Cerebellar nuclear complex (tissue), 1 donor: ENCODE data around the gene CLEC2A.
"Not testable (repeated sequence)": the region's sequence is repeated elsewhere in the genome, so short reads cannot be mapped to it uniquely, and the experiment has no call there.

Source experiments
- DNase-seq, 2 experiments: peaks; one replicate each; lab custom pipeline; 2025; lab: John Stamatoyannopoulos, UW

CLEC2A gene

DNA sequence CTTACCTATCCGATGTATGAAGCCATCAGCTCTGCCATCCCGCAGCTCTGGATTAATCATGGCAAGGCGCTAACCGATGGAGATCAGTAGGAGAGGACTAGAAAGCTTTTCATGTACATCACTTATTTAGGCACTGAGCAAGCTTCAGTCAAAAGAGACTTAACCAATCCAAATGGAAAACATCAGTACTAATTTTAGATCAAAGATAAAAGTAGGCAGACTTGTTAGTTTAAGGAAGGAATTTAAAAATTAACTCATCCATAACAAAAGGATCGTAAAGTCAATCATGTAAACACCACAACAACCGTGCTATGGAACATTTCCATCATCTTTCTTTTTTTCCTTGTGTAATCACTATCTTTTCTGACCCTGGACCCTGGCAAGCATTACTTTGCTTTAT lies at the start of gene CLEC2A:
Gene CLEC2A, minus strand, starts transcription at position 101 of the 400 bp plus-strand sequence. Its CDS starts 41 bp downstream, at position 60.
- no peak for DNase-seq

DNA sequence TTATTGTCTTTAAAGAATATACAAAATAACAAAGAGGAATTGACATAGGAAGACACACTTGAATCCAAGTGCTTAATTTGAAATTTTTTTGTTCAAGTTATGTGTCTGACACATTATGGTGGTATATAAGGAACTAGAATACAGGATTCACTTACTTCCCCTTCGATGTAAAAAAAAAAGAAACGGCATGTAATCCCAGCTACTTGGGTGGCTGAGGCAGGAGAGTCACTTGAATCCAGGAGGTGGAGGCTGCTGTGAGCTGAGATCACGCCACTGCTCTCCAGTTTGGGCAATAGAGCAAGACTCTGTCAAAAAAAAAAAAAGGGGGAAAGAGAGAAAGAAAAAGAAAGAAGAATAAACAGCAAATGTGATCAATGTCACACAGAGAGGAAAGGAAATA lies 48.0 kb upstream of the CLEC2A start:
- no peak for DNase-seq

GRCh38 chr12:9977916-9978315 lies 45.7 kb upstream of the CLEC2A start:
- no peak for DNase-seq

DNA sequence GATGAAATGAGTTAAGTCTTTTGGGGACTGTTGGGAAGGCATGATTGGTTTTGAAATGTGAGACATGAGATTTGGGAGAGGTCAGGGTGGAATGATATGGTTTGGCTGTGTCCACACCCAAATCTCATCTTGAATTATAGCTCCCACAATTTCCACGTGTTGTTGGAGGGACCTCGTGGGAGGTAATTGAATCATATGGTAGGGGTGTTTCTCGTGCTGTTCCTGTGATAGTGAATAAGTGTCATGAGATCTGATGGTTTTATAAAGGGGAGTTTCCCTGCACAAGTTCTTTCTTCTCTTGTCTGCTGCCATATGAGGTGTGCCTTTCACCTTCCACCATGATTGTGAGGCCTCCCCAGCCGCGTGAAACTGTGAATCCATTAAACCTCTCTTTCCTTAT lies 44.5 kb upstream of the CLEC2A start:
- not testable (repeated sequence) for DNase-seq

DNA sequence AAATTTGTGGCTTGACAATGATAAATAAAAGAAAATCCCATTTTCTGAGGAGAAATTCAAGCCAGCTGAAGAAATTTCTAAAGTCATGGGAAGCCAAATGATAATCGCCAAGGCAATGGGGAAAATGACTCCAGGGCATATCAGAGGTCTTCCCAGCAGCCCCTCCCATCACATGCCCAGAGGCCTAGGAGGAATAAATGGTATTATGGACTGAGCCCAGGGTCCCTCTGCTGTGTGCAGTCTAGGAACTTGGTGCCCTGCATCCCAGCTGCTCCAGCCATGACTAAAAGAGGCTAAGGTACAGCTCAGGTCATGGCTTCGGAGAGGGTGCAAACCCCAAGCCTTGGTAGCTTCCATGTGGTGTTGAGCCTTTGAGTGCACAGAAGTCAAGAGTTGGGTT lies 43.4 kb upstream of the CLEC2A start:
- no peak for DNase-seq

DNA sequence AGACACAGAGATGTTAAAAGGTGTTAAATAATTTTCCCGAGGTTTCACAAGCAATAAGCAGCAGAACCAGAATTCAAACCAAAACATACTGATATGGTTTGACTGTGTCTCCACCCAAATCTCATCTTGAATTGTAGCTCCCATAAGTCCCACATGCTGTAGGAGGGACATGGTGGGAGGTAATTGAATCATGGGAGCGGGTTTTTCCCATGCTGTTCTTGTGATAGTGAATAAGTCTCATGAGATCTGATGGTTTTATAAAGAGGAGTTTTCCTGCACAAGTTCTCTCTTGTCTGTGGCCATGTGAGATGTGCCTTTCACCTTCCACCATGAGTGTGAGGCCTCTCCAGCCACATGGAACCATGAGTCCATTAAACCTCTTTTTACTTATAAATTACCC lies 42.6 kb upstream of the CLEC2A start:
- not testable (repeated sequence) for DNase-seq

DNA sequence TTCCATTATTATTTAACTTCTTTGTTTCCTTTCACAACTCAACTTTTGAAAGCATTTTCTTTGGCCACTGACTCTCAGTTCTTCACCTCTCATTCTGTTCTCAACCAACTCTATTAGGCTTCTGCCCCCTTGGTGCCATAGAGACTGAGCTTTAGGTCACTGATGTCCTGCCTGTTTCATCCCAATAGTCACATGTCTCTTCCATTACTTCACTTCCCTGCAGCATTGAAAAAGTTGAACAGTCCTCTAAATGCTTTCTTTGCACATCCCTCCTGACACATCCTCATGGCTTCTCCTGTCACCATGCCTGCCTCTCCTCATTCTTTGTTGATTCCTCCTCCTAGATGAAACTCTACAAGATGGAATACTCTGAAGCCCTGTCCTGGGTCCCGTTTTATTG lies 41.8 kb upstream of the CLEC2A start:
- no peak for DNase-seq

DNA sequence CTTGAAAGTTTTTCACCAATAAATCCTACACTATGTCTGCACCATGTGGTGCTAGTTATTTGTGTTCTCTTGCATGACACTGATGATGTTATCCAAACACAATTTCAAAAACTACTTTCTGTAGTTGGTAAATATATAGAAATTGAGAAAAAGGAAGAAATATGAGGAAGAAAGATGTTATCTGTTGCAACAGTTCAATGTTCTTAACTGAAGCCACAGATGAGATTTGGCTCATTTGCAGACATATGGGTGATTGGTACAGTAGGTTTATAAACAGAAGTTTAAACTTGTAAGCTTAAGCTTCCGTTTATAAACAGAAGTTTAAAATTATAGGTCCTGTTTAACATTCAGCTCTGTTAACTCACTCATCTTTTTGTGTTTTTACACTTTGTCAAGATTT lies 39.0 kb upstream of the CLEC2A start, which contains the start of gene CLEC12A:
Gene CLEC12A, plus strand, starts transcription at position 229 of the 400 bp plus-strand sequence. CDS start 188 bp downstream, outside the sequence.
- DNase-seq = no peak

- no peak for DNase-seq
Observed at GRCh38 chr12:9969673-9970072, 37.5 kb upstream of the CLEC2A start.

GRCh38 chr12:9961901-9962300 lies 29.7 kb upstream of the CLEC2A start:
- no peak for DNase-seq

DNA sequence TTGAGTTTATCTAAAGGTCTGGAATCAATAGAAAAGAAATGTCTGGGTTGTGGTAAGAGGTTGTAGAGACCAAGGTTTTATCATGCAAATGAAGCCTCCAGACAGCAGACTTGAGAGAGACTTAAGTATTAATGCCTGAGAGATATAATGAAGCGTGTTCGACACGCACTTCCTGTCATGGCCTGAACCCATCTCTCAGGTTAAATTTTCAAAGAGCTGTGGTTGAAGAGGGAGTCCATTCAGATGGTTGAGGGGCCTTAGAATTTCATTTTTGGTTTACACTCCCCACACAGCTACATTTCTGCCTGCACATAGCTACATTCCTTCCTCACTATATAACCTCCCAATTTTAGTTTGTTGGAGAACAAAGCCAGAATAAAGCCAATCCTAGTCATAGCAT lies 28.9 kb upstream of the CLEC2A start:
- no peak for DNase-seq

DNA sequence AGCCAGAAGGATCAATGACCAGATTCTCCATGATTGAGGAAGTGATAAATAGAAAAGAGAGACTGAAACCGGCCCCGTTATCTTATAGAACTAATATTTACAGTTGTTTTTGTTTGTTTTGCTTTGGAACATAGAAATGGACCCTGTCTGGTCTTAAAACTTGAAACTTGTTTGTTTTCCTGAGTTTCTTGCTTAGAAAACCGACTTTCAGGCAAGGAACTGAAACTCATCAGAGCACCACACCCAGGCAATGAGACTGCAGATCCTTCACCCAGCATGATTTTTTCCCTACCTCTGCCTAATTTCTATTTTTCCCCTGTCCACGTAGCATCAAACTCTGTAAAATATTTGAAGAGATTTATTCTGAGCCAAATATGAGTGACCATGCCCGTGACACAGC lies 28.4 kb upstream of the CLEC2A start:
- no peak for DNase-seq

DNA sequence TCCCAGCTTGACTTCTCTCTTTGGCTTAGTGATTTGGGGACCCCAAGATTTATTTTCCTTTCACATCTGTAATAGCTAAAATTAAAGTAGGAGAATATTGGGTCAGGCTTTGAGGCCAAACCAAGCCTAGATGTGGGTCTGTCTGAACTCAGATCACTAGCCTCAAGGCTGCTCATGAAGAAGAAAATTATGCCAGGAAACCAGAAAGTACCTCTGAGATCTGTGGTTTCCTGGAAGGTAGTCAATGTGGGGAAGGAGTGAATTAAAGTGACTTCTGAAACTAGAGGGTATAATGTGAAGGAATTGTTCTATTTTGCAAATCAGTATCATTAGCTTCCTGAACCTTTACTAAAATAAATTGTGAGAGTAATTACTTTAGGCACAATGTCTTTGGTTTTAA lies 25.7 kb upstream of the CLEC2A start:
- DNase-seq = no peak

DNA sequence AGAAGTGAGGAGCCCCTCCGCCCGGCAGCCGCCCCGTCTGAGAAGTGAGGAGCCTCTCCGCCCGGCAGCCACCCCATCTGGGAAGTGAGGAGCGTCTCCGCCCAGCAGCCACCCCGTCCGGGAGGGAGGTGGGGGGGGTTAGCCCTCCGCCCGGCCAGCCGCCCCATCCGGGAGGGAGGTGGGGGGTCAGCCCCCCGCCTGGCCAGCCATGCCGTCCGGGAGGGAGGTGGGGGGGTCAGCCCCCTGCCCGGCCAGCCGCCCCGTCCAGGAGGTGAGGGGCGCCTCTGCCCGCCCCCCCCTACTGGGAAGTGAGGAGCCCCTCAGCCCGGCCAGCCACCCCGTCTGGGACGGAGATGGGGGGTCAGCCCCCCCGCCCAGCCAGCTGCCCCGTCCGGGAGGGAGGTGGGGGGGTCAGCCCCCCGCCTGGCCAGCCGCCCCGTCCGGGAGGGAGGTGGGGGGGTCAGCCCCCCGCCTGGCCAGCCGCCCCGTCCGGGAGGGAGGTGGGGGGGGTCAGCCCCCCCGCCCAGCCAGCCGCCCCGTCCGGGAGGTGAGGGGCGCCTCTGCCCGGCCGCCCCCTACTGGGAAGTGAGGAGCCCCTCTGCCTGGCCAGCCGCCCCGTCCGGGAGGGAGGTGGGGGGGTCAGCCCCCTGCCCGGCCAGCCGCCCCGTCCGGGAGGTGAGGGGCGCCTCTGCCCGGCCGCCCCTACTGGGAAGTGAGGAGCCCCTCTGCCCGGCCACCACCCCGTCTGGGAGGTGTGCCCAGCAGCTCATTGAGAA lies 21.0 kb upstream of the CLEC2A start:
- DNase-seq = not testable (repeated sequence)

- no peak for DNase-seq
Observed at GRCh38 chr12:9951026-9951675, 19.0 kb upstream of the CLEC2A start.

DNA sequence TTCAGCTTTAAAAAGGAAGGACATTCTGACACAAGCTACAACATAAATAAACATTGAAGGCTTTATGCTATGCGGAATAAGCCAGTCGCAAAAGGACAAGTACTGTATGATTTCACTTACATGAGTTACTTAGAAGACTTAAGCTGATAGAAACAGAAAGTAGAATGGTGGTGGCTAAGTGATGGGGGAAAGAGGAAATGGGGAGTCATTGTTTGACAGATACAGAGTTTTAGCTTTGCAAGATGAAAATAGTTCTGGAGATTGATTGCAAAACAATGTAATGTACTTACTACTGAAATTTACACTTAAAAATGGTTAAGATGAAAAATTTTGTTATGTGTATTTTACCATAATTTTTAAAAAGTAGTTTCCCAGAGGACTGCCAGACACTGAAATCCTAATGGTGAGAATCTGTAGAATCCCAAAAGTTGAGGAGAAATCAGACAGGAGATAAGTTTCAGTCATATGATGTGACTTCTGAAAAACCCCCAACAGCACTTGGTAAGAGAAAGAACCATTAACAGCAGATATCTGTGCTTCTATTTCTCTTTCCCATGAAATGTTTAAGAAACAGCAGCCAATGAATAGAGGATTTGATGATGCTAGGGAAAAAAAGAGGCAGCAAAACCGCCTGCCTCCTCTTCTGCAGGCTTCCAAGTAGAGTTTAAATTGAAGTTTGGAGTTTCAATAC lies 16.6 kb upstream of the CLEC2A start:
- no peak for DNase-seq

- DNase-seq = no peak
Observed at GRCh38 chr12:9947674-9948073, 15.5 kb upstream of the CLEC2A start.

DNA sequence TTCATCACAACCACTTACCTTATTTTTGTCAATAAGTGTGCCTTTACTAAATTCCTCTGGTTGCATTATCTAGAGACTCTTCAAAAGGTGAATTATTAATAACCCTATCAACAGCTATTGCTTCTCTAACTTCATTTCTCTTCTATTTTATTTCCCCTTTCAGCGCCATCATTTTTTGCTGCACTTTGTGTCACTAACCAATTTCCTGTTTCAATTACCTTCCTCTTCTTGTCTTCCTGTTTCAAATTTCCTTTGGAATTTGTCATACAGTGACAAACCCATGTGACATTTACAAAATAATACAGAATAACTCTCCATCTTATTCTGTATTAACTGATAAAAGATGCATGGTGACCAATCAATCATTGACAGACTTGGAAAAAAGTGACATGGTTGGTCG lies 12.2 kb upstream of the CLEC2A start:
- DNase-seq = no peak

- DNase-seq = no peak
Observed at GRCh38 chr12:9943240-9943639, 11.1 kb upstream of the CLEC2A start.

- no peak for DNase-seq
Observed at GRCh38 chr12:9941838-9942237, 9.7 kb upstream of the CLEC2A start.

DNA sequence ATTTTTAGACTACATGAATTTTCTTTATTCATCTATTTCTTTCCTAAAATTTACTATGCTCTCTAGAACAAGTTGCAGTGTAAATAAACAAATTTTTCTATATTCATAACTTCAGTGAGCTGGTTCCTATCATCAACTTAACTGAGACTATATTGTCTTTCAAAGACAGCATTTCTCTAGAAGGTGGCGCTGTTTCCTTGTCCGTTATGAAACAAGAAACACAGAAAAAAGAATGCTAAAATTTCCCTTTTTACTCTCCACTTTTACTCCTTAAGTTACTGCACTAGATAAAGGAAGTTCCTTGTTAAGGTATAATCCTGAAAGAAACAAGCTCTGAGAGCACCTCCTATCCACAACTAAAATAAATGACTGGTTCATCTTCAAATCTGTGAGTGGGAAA lies 8.2 kb upstream of the CLEC2A start:
- DNase-seq = no peak

- DNase-seq = no peak
Observed at GRCh38 chr12:9936591-9936990, 4.4 kb upstream of the CLEC2A start.

GRCh38 chr12:9935026-9935425 lies 2.9 kb upstream of the CLEC2A start:
- no peak for DNase-seq
